ENCODE data around the gene CNTNAP1.
A peak's percentile ranks its signal among the peaks of the same experiment; 100 is the strongest.
"Not testable (repeated sequence)": the region's sequence is repeated elsewhere in the genome, so short reads cannot be mapped to it uniquely, and the experiment has no call there.

Gene CNTNAP1

DNA sequence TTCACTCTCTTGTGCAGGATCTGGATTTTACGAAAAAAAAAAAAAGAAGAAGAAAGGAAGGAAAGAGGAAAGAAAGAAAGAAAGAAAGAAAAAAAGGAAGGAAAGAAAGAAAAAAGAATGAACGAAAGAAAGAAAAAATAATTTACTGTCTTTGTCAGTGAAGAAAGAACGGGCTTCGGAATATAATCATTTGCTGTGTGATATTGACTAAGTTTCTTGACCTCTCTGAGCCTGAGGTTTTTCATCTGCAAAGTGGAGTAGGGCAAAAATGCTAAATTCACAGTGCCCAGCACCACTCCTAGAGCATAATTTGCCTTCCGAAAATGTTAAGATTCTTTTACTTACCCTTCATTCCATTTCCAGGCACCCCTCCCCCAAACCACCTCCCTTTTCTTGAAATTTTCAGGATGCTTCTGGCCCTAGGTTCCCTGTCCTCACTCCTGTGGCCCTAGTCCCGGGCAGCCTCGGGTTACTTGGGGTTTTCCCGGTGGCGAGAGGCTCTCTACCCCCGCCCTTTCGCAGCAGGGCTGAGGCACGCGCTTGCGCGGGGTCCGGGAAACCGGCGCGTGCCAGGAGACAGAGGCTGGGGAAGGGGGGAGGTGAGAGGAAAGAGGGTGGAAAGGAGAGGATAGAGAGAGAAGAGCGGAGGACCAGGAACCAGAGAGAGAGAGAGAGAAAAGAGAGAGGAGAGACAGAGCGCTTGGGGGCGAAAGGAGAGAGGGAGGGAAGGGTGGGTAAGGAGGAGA lies at the start of gene CNTNAP1:
Gene CNTNAP1, plus strand, starts transcription at position 556 of the 746 bp plus-strand sequence. CDS start 299 bp downstream, outside the sequence.
- peak; percentile 80 for DNase-seq (ENCODE audit: low spot score)

- no peak for DNase-seq (ENCODE audit: low spot score)
Measured at GRCh38 chr17:42632949-42633444, 49.3 kb upstream of the CNTNAP1 start.

GRCh38 chr17:42639525-42640113 lies 42.7 kb upstream of the CNTNAP1 start:
- DNase-seq (ENCODE audit: low spot score): no peak

DNA sequence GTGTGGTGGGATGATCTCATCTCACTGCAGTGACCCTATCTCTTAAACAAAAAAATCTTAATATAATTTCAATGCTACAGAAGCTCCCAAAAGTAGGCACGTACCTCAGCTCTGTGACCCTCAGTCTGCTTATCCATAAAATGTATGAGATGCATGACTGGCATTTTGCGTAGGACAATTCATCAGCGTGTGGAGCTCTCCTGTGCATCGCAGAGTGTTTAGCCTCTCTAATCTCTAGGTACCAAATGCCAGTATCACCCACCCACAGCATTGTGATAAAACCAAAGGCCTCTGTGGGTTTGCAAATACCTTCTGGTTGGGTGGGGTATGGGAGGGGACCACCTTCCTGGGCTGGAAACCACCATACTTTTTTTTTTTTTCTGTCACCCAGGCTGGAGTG lies 42.2 kb upstream of the CNTNAP1 start:
- no peak for DNase-seq (ENCODE audit: low spot score)

GRCh38 chr17:42642336-42642735 lies 40.0 kb upstream of the CNTNAP1 start:
- no peak for DNase-seq (ENCODE audit: low spot score)

DNA sequence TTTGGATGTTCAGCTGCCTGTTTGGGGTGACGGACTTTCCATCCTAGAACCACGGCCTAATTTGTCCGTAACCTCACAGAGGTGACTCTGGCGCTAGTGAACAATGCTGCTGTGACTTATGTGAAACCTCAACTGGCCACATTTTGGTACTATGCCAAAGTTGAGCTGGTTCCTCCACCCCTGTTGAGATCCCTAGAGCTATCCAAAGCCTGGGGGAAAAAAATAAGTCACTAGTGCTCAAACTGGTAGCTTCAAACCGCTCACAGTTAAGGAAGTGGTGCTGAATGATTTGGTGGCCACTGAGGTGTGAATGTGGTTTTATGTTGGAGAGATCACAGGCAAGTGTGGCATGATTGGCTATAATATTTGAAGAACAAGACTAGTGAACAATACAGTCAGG lies 34.6 kb upstream of the CNTNAP1 start:
- no peak for DNase-seq (ENCODE audit: low spot score)

DNA sequence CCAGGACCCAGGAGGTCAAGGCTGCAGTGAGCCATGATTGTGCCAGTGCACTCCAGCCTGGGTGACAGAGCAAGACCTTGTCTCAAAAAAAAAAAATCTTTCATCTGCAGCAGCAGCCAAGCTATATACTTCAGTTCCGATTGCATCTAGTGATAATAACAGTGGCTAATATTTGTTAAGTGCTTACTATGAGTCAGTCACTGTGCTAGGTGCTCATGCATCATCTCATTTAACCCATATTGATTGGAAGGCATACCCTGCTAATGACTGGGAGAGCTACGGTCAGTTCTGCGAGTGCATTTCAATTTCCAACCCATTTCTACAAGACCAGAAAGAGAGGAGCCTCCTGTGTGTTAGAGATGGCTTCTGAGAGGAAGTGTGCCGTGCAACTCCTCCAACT lies 30.9 kb upstream of the CNTNAP1 start:
- DNase-seq (ENCODE audit: low spot score): no peak

GRCh38 chr17:42653179-42654124 lies 28.9 kb upstream of the CNTNAP1 start:
- no peak for DNase-seq (ENCODE audit: low spot score)

GRCh38 chr17:42655528-42655927 lies 26.8 kb upstream of the CNTNAP1 start:
- DNase-seq (ENCODE audit: low spot score): no peak

DNA sequence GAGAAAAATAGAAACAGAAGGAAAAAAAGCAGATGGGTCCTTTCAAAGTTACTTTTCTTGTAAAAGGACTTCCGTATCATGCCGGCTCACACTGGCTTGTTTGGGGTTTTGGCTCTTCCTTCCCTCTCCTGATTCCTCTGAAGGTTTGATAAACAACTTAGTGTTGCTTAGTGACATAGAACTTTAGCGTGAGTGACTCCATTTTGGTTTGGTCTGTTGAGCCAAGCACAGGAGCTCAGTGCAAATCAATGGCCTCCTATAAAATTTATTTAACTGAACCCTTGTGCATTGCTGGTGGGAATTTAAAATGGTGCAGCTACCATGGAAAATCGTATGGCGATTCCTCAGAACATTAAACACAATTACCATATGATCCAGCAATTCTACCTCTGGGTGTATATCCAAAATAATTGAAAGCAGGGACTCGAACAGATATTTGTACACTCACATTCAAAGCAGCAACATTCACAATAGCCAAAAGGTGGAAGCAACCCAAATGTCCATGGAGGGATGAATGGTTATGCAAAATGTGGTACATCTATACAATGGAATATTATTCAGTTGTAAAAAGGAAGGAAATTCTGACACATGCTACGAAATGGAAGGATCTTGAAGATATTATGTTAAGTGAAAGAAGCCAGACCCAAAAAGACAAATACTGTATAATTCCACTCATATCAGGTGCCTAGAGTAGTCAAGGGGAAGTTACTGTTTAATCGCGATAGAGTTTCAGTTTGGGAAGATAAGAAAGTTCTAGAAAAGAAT lies 24.3 kb upstream of the CNTNAP1 start:
- DNase-seq (ENCODE audit: low spot score): no peak

DNA sequence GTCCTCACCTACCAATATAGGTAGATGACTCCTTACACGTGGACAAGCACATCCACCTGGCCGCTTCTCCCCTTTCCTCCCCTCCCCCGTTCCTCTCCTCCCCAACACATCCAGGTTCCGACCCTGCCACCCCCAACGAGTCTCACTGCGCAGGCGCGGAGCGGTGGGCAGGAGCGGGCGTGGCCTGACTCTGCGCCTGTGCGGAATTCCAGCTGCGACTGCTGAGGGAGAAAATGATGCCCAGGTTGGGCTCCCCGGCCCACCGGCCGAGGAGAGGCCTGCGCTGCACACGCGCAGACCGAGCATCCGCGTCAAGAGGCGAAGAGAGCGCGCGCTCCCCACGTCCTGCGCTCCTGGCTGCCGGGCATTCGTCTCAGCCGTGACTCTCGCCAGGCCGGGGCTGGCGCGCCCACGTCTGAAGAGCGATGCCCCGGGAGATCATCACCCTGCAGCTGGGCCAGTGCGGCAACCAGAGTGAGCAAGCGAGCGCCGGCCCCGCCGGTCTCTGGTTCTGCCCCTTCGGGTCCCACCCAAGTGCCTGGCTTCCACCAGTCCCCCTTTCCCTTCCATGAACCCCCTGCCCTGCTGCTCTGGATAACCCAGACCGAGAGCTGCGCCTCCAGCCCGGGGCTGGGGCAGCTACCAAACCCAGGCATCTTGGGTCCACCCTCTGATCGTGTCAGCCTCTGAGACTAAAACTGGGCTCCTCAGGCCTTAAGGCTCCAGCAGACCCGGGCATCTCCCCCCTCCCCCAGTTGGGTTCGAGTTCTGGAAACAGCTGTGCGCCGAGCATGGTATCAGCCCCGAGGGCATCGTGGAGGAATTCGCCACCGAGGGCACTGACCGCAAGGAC lies 23.0 kb upstream of the CNTNAP1 start, which contains the start of gene TUBG2:
Gene TUBG2, plus strand, starts transcription at position 206 of the 853 bp plus-strand sequence. Its CDS starts 220 bp downstream, at position 426.
- peak; percentile 93 for DNase-seq (ENCODE audit: low spot score)

- not testable (repeated sequence) for DNase-seq (ENCODE audit: low spot score)
Measured at GRCh38 chr17:42659932-42660274, 22.4 kb upstream of the CNTNAP1 start.

- peak; percentile 88 for DNase-seq (ENCODE audit: low spot score)
Measured at GRCh38 chr17:42660692-42661345, 21.5 kb upstream of the CNTNAP1 start.

GRCh38 chr17:42665581-42666001 lies 16.7 kb upstream of the CNTNAP1 start:
- no peak for DNase-seq (ENCODE audit: low spot score)

DNA sequence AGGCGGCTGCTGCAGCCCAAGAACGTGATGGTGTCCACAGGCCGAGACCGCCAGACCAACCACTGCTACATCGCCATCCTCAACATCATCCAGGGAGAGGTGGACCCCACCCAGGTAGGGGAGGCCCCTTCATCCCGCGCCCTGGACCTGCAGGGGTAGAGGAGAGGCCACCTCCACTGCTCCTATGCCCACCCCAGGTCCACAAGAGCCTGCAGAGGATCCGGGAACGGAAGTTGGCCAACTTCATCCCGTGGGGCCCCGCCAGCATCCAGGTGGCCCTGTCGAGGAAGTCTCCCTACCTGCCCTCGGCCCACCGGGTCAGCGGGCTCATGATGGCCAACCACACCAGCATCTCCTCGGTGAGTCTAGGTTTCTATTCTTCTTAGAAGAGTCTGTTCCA lies 16.2 kb upstream of the CNTNAP1 start:
- DNase-seq (ENCODE audit: low spot score): not testable (repeated sequence)

DNA sequence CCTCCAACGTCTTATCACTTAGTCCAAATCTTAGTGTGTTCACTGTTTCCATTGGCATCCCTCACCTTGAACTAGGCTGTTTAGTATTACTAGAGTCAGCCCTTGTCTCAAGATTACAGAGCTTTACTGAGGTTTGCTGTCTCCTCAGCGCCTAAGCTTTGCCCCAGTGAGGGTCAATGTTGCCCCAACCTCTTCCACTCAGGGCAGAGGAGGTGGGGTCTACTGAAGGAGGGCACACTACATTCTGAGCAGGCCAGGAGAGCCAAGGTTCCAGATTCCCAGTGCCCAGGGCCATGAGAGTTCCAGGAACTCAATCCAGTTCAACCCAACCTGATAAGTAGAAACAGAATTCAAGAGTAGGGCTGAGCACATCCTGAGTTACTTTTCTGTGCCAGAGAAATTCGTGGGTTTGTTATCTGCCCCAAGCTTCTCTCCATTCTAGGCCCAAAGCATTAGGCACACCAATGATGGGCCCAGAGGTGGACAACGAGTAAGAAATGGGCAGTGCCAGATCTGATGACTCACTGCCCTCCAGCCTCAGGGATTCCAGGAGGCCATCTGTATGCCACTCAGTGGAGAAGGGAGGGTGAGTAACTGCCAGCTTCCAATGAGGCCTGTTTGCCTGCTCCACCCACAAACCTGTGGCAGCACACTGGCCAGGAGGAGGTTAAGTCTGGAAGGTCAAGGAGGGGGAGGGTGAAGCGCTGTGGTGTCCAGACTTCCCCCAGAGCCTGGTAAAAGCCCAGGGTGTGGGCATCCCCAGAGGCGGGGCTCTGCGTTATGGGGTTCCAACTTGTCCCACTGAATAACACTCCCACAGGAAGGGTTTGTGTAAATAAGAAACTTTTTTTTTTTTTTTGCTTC lies 15.0 kb upstream of the CNTNAP1 start:
- peak; percentile 84 for DNase-seq (ENCODE audit: low spot score)

- DNase-seq (ENCODE audit: low spot score): no peak
Measured at GRCh38 chr17:42669705-42669976, 12.7 kb upstream of the CNTNAP1 start.

- DNase-seq (ENCODE audit: low spot score): no peak
Measured at GRCh38 chr17:42669977-42670788, 12.1 kb upstream of the CNTNAP1 start.

Data from RKO (cell line).